GM21786 (cell line): ENCODE measurements around the gene LYG1.
"Not testable (repeated sequence)": the region's sequence is repeated elsewhere in the genome, so short reads cannot be mapped to it uniquely, and the experiment has no call there.

Experiments
- ATAC-seq: cut with Tn5 transposase; IDR thresholded peaks from one replicate; pipeline ENCODE4 v1.9.1; 2021; ENCODE audit not compliant: unreplicated experiment

Gene LYG1

GRCh38 chr2:99301097-99301496 is at the start of gene LYG1:
Gene LYG1, minus strand, starts transcription at chr2:99301197. Its CDS starts 5,527 bp downstream, at chr2:99295670.
- ATAC-seq, result not testable (repeated sequence)

GRCh38 chr2:99350194-99350593 is 49.2 kb upstream of the LYG1 start:
- no peak for ATAC-seq

GRCh38 chr2:99348173-99348572 is 47.2 kb upstream of the LYG1 start:
- no peak for ATAC-seq

GRCh38 chr2:99346218-99346617 is 45.2 kb upstream of the LYG1 start:
- no peak for ATAC-seq

GRCh38 chr2:99345446-99345845 is 44.4 kb upstream of the LYG1 start:
- not testable (repeated sequence) for ATAC-seq

GRCh38 chr2:99342536-99342935 is 41.5 kb upstream of the LYG1 start:
- no peak for ATAC-seq

GRCh38 chr2:99340669-99341236 is 39.8 kb upstream of the LYG1 start:
- no peak for ATAC-seq

GRCh38 chr2:99338029-99338585 is 37.1 kb upstream of the LYG1 start:
- ATAC-seq, result no peak

GRCh38 chr2:99337113-99338028 is 36.4 kb upstream of the LYG1 start, which contains the start of gene EIF5B:
Gene EIF5B, plus strand, starts transcription at chr2:99337389. Its CDS starts 166 bp downstream, at chr2:99337555.
- ATAC-seq, result peak; percentile 58

- peak; percentile 1 for ATAC-seq
Measured at GRCh38 chr2:99336804-99337112, 35.8 kb upstream of the LYG1 start.

GRCh38 chr2:99335911-99336803 is 35.2 kb upstream of the LYG1 start, which contains the start of gene TXNDC9:
Gene TXNDC9, minus strand, starts transcription at chr2:99336333. Its CDS starts 3,123 bp downstream, at chr2:99333210.
- ATAC-seq, result peak; percentile 62

- ATAC-seq, result no peak
Measured at GRCh38 chr2:99325384-99325783, 24.4 kb upstream of the LYG1 start.

- not testable (repeated sequence) for ATAC-seq
Measured at GRCh38 chr2:99317873-99318200, 16.8 kb upstream of the LYG1 start.

GRCh38 chr2:99317161-99317872 is 16.3 kb upstream of the LYG1 start:
- ATAC-seq, result no peak

GRCh38 chr2:99299580-99299979 is 1.4 kb downstream of the LYG1 start:
- ATAC-seq, result no peak

GRCh38 chr2:99297994-99298393 is 3.0 kb downstream of the LYG1 start:
- no peak for ATAC-seq

GRCh38 chr2:99285526-99285925 is 15.5 kb downstream of the LYG1 start:
- no peak for ATAC-seq

GRCh38 chr2:99279969-99280695 is 20.9 kb downstream of the LYG1 start:
- no peak for ATAC-seq

- no peak for ATAC-seq
Measured at GRCh38 chr2:99278793-99279291, 22.2 kb downstream of the LYG1 start.
